ENCODE results near the gene SERPINB6. TPM values are rescaled to one million over a fixed set of nuclear protein-coding genes. Genes with fewer than 3 reads are reported as not detected.

The SERPINB6 gene
- polyA plus RNA-seq, 1 experiment: 89.6 TPM

- ChIA-PET CTCF (interaction anchor here (1.9 to 9.1 kb wide), 3 partner anchors 16 to 102 kb away, joined by 5 to 191 read pairs (median 7); no protein-coding TSS in a partner anchor), POLR2A (no interaction called here)
- TF ChIP-seq, protein P1, sequence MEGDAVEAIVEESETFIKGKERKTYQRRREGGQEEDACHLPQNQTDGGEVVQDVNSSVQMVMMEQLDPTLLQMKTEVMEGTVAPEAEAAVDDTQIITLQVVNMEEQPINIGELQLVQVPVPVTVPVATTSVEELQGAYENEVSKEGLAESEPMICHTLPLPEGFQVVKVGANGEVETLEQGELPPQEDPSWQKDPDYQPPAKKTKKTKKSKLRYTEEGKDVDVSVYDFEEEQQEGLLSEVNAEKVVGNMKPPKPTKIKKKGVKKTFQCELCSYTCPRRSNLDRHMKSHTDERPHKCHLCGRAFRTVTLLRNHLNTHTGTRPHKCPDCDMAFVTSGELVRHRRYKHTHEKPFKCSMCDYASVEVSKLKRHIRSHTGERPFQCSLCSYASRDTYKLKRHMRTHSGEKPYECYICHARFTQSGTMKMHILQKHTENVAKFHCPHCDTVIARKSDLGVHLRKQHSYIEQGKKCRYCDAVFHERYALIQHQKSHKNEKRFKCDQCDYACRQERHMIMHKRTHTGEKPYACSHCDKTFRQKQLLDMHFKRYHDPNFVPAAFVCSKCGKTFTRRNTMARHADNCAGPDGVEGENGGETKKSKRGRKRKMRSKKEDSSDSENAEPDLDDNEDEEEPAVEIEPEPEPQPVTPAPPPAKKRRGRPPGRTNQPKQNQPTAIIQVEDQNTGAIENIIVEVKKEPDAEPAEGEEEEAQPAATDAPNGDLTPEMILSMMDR (IDR thresholded peaks at IDR 0.05; ENCODE audit: insufficient read depth, low read depth, low read length): no peak
- DNase-seq (ENCODE audit: low read depth): no peak
- Histone ChIP-seq H3K36me3 (ENCODE audit: control insufficient read depth, insufficient read depth, low read length) (peaks cover 16% of the 10 kb centered on the region), H3K27me3 (ENCODE audit: control insufficient read depth, insufficient read depth, low read length) (no peaks in the 10 kb centered on the region), H3K4me3 (ENCODE audit: low read depth, low read length) (no peak overlapping the region)
Measured at GRCh38 chr6:2948228-2949025, 22.9 kb downstream of the SERPINB6 start.

- CTCF ChIA-PET: interaction anchor here (1.9 to 9.1 kb wide), 3 partner anchors 15 to 101 kb away, joined by 5 to 191 read pairs (median 7); no protein-coding TSS in a partner anchor
- Histone ChIP-seq H3K4me3 (ENCODE audit: low read depth, low read length) (no peak overlapping the region), H3K36me3 (ENCODE audit: control insufficient read depth, insufficient read depth, low read length) (peaks cover 15% of the 10 kb centered on the region), H3K27me3 (ENCODE audit: control insufficient read depth, insufficient read depth, low read length) (no peaks in the 10 kb centered on the region)
- no peak for DNase-seq (ENCODE audit: low read depth)
- TF ChIP-seq, protein P1 (IDR thresholded peaks at IDR 0.05; ENCODE audit: insufficient read depth, low read depth, low read length): no peak
- POLR2A ChIA-PET: no interaction called here
Measured at GRCh38 chr6:2947445-2947844, 23.9 kb downstream of the SERPINB6 start.

- TF ChIP-seq, protein P1 (IDR thresholded peaks at IDR 0.05; ENCODE audit: insufficient read depth, low read depth, low read length): no peak
- no peak overlapping the region for H3K4me3 ChIP-seq (ENCODE audit: low read depth, low read length)
- H3K36me3 ChIP-seq (ENCODE audit: control insufficient read depth, insufficient read depth, low read length): peaks cover 12% of the 10 kb centered on the region
- DNase-seq (ENCODE audit: low read depth): no peak
- no peaks in the 10 kb centered on the region for H3K27me3 ChIP-seq (ENCODE audit: control insufficient read depth, insufficient read depth, low read length)
- POLR2A ChIA-PET: interaction anchor here (0.6 kb wide), 1 partner anchor 55 kb away, joined by 3 read pairs; no protein-coding TSS in a partner anchor
- CTCF ChIA-PET: interaction anchor here (1.6 to 2.3 kb wide), 3 partner anchors 12 to 99 kb away, joined by 4 to 14 read pairs (median 7); no protein-coding TSS in a partner anchor
Measured at GRCh38 chr6:2945153-2945452, 26.3 kb downstream of the SERPINB6 start.

DNA sequence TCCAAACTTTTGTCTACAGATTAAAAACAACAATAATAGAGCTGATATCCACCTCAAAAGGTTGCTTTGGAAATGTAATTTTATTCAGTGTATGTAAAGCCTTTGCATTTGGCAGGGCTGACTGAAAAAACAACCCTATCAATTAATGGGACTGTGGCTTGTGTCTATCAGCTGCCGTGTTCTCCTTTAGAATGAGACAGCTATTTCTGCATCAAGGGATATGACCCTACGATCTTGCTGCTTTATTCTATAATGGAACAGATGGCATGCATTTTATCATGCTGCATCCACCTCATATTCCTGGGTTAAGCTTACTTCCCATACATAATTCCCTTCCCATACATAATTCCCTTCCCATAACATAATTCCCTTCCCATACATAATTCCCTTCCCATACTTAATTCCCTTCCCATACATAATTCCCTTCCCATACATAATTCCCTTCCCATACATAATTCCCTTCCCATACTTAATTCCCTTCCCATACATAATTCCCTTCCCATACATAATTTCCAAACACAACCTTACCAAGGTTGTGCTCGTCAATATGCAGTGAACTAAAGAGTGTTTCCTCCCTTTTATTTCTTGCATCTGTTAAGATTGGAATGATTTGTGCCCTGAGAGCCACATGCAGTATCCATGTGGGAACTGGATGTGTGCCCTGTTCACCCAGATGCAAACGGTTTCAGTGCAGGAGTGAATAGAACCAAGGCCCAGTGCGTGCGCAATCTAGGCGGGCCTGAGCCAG, 26.8 kb downstream of the SERPINB6 start:
- ChIA-PET CTCF (interaction anchor here (1.0 to 2.3 kb wide), 6 partner anchors 8 to 153 kb away, joined by 3 to 14 read pairs (median 6); partner anchors contain the start of gene SERPINB6), POLR2A (interaction anchor here (0.6 kb wide), 1 partner anchor 56 kb away, joined by 3 read pairs; no protein-coding TSS in a partner anchor)
- no peak overlapping the region for H3K4me3 ChIP-seq (ENCODE audit: low read depth, low read length)
- peaks cover 12% of the 10 kb centered on the region for H3K36me3 ChIP-seq (ENCODE audit: control insufficient read depth, insufficient read depth, low read length)
- TF ChIP-seq, protein P1 (IDR thresholded peaks at IDR 0.05; ENCODE audit: insufficient read depth, low read depth, low read length): no peak
- no peaks in the 10 kb centered on the region for H3K27me3 ChIP-seq (ENCODE audit: control insufficient read depth, insufficient read depth, low read length)
- DNase-seq (ENCODE audit: low read depth): no peak

- POLR2A ChIA-PET: no interaction called here
- TF ChIP-seq, protein P1 (IDR thresholded peaks at IDR 0.05; ENCODE audit: insufficient read depth, low read depth, low read length): no peak
Measured at GRCh38 chr6:2943564-2943955, 27.8 kb downstream of the SERPINB6 start.

More at GRCh38 chr6:2943564-2943955, 27.8 kb downstream of the SERPINB6 start:
- DNase-seq (ENCODE audit: low read depth): no peak
- CTCF ChIA-PET: interaction anchor here (0.9 to 2.3 kb wide), 8 partner anchors 9 to 152 kb away, joined by 3 to 14 read pairs (median 4); partner anchors contain the start of gene SERPINB6
- Histone ChIP-seq H3K36me3 (ENCODE audit: control insufficient read depth, insufficient read depth, low read length) (peaks cover 8% of the 10 kb centered on the region), H3K27me3 (ENCODE audit: control insufficient read depth, insufficient read depth, low read length) (no peaks in the 10 kb centered on the region), H3K4me3 (ENCODE audit: low read depth, low read length) (no peak overlapping the region)
